ENCODE results near the gene GRM7. TPM values are rescaled to one million over a fixed set of nuclear protein-coding genes. Genes with fewer than 3 reads are reported as not detected.

Gene GRM7
- total and polyA plus RNA-seq, 9 donors = 0.04 to 0.13 (median 0.10) TPM; not detected in 6

DNA sequence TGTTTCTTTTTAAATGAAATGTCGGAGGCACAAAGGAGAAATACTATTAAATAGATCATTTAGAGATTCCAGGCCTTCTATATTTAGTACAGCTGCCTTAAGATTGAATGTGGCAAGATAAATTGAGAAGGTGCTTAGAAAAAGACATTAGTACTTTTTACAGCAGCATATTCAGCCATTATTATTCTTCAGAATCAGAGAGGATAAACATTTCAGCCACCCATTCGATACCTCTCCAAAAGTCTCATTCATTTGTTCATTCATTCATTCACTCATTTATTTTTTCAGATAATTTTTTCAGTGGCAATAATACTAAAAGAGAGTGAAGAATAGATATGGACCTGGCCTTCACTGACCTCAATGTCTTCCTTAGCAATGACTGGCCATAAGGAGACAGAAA is 347.0 kb downstream of the GRM7 start:
- Histone ChIP-seq H3K27me3 (ENCODE audit: control insufficient read depth, insufficient read depth, low read length) (no peaks in the 10 kb centered on the region), H3K9me3 (replicated peaks; ENCODE audit: control insufficient read depth, low read depth, low read length) (no peaks in the 10 kb centered on the region), H3K36me3 (ENCODE audit: control insufficient read depth, insufficient read depth, low read length) (no peaks in the 10 kb centered on the region), H3K4me1 (ENCODE audit: control insufficient read depth, insufficient read depth, low read length) (no peaks in the 10 kb centered on the region), H3K4me3 (ENCODE audit: low read length) (no peak overlapping the region), H3K27ac (ENCODE audit: low read length) (no peak overlapping the region)
- DNase-seq = no peak
- WGBS (ENCODE audit: insufficient coverage) = no CpG with 5 or more reads among the region's 2 CpGs

DNA sequence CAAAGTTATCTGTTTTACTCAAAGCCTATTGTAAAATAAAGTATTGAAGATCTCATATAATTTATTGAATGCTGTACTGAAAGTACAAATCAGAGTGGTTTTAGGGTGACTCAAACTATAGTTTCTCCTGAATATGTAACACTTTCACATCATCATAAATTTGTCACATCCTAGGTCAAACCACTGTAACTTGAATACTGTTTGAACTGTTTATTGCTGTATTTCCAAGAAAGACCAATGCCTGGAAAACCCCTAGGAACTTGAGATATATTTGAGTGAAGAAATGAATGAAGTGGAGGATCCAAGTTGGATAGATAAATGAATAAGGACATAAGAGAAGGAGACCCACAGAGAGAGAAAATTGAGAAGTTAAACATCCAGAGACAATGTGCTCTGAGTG is 348.2 kb downstream of the GRM7 start:
- Histone ChIP-seq H3K27ac (ENCODE audit: low read length) (no peak overlapping the region), H3K4me1 (ENCODE audit: control insufficient read depth, insufficient read depth, low read length) (no peaks in the 10 kb centered on the region), H3K4me3 (ENCODE audit: low read length) (no peak overlapping the region), H3K36me3 (ENCODE audit: control insufficient read depth, insufficient read depth, low read length) (no peaks in the 10 kb centered on the region), H3K9me3 (replicated peaks; ENCODE audit: control insufficient read depth, low read depth, low read length) (no peaks in the 10 kb centered on the region), H3K27me3 (ENCODE audit: control insufficient read depth, insufficient read depth, low read length) (no peaks in the 10 kb centered on the region)
- no peak for DNase-seq

DNA sequence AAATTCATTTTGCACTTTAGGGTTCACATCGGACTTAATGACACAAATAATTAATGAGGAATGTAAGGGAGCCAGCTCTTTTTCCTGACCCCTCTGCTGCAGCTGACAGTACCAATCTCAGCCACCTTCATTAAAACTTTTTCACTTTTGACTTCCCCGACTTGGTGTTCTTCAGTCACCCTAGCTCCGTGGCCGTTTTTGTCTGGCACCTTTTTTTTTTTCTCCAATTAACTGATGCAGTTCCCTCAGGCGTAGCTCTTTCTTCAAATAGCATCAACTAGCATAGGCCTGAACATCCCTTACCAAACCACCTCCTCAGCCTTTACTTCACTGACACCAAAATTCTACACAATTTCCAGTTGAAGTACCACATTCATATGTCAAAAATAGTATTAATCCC is 350.8 kb downstream of the GRM7 start:
- Histone ChIP-seq H3K36me3 (ENCODE audit: control insufficient read depth, insufficient read depth, low read length) (no peaks in the 10 kb centered on the region), H3K27me3 (ENCODE audit: control insufficient read depth, insufficient read depth, low read length) (no peaks in the 10 kb centered on the region), H3K9me3 (replicated peaks; ENCODE audit: control insufficient read depth, low read depth, low read length) (no peaks in the 10 kb centered on the region), H3K27ac (ENCODE audit: low read length) (no peak overlapping the region), H3K4me3 (ENCODE audit: low read length) (no peak overlapping the region), H3K4me1 (ENCODE audit: control insufficient read depth, insufficient read depth, low read length) (no peaks in the 10 kb centered on the region)
- DNase-seq = no peak
- WGBS (ENCODE audit: insufficient coverage) = 32% methylated on average over 4 of the region's 5 CpGs

DNA sequence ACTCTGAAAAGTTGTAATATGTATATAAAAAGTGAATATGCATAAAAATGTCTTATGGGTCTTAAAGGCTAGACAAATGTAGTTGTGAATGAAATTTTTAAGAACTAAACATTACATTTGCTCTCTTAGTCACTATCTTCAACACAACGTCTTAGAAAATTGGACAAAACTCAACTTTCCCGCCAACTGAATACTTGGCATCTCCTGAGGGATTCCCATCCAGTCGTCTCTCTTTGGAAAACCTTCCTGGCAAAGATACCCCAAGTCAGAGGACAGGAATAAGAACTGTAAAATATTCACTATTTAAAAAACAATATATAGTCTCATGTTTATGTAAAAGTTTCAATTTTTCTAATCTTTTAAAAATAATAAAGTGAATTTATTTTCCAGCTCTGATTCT is 354.8 kb downstream of the GRM7 start:
- DNase-seq = no peak
- Histone ChIP-seq H3K36me3 (ENCODE audit: control insufficient read depth, insufficient read depth, low read length) (no peaks in the 10 kb centered on the region), H3K4me1 (ENCODE audit: control insufficient read depth, insufficient read depth, low read length) (no peaks in the 10 kb centered on the region), H3K9me3 (replicated peaks; ENCODE audit: control insufficient read depth, low read depth, low read length) (no peaks in the 10 kb centered on the region), H3K4me3 (ENCODE audit: low read length) (no peak overlapping the region), H3K27me3 (ENCODE audit: control insufficient read depth, insufficient read depth, low read length) (no peaks in the 10 kb centered on the region), H3K27ac (ENCODE audit: low read length) (no peak overlapping the region)
- whole genome bisulfite sequencing (ENCODE audit: insufficient coverage) = no CpG with 5 or more reads among the region's 3 CpGs

DNA sequence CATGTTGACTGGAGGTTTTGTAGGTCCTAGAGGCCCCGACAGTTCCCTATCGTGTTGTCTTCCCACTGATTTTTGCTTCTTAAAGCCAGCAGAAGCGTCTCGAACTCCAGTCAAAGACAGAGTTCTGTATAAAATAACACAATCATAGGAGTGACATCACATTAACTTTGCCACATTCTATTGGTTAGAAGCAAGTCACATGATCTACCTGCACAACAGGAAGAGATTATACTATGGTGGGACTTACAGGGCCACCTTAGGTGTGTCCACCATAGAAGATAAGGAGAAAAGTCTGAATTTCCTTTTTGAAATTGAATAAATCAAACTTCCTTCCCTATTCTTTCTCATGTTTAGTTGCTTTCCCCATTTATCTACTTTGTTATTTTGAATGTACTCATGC is 365.5 kb downstream of the GRM7 start:
- H3K27ac ChIP-seq (ENCODE audit: low read length) = no peak overlapping the region
- no peaks in the 10 kb centered on the region for H3K27me3 ChIP-seq (ENCODE audit: control insufficient read depth, insufficient read depth, low read length)
- no peak overlapping the region for H3K4me3 ChIP-seq (ENCODE audit: low read length)
- H3K4me1 ChIP-seq (ENCODE audit: control insufficient read depth, insufficient read depth, low read length) = no peaks in the 10 kb centered on the region
- no peak for DNase-seq
- H3K36me3 ChIP-seq (ENCODE audit: control insufficient read depth, insufficient read depth, low read length) = no peaks in the 10 kb centered on the region
- H3K9me3 ChIP-seq (replicated peaks; ENCODE audit: control insufficient read depth, low read depth, low read length) = no peaks in the 10 kb centered on the region
- WGBS (ENCODE audit: insufficient coverage) = 100% methylated on average over 2 of the region's 4 CpGs

DNA sequence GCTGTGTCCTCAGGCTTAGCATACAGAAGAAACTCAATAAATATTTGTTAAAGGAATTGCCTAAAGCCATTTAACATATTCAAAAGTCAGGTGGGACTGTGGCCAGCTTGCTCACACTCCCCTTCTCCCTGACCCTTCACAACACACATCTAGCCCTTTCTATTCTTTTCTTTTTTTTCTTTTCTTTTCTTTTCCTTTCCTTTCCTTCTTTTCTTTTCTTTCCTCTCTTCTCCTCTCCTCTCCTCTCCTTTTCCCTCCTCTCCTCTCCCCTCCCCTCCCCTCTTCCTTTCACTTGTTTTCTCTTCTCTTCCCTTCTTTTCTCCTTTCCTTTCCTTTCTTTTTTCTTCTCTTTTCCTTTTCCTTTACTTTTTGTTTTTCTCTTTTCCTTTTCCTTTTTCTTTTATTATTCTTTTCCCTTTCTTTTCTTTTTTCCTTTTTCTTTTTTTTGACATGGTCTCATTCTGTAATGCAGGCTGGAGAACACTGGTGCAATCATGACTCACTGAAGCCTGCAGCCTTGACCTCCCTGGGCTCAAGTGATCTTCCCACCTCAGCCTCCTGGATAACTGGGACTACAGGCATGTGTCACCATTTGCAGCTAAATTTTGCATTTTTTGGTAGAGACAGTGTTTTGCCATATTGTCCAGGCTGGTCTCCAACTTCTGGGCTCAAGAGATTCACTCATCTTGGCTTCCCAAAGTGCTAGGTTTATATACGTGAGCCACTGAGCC is 377.8 kb downstream of the GRM7 start:
- Histone ChIP-seq H3K4me3 (ENCODE audit: low read length) (no peak overlapping the region), H3K36me3 (ENCODE audit: control insufficient read depth, insufficient read depth, low read length) (no peaks in the 10 kb centered on the region), H3K4me1 (ENCODE audit: control insufficient read depth, insufficient read depth, low read length) (no peaks in the 10 kb centered on the region), H3K27me3 (ENCODE audit: control insufficient read depth, insufficient read depth, low read length) (no peaks in the 10 kb centered on the region), H3K9me3 (replicated peaks; ENCODE audit: control insufficient read depth, low read depth, low read length) (no peaks in the 10 kb centered on the region), H3K27ac (ENCODE audit: low read length) (no peak overlapping the region)
- WGBS (ENCODE audit: insufficient coverage) = no CpG with 5 or more reads among the region's 1 CpG
- DNase-seq = no peak

DNA sequence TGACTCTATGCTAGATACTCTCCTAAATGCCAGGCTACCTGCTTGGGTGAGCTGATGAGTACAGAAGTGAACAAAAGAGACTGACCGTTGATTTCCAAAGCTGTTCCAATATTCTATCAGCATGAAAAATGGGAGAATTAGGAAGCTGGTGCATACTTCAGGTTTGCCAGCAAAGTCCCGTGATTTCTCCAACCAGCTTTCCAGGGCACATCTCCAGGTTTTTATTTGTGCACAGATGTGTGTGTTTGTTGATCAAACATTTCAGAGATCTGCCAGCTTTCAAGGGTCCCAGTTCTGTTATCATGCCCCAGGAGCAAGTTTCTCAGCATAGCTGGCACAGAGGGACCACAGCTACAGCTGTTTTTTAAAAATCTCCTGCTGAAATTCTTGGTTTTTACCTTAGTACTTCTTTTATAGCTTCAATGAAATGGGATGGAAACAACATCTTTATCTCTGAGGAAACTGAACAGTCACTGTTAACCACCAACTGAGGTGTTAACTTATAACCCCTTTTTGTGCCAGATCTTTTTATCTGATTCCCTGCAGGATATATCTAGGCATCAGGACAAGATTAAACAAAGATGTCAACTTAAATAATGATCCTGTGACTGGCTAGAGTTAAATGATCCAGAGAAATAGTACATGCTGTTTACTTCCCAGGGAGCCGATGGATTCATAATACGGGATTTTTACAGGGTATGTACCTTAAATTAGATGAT is 380.8 kb downstream of the GRM7 start:
- Histone ChIP-seq H3K36me3 (ENCODE audit: control insufficient read depth, insufficient read depth, low read length) (no peaks in the 10 kb centered on the region), H3K27me3 (ENCODE audit: control insufficient read depth, insufficient read depth, low read length) (no peaks in the 10 kb centered on the region), H3K4me1 (ENCODE audit: control insufficient read depth, insufficient read depth, low read length) (no peaks in the 10 kb centered on the region), H3K9me3 (replicated peaks; ENCODE audit: control insufficient read depth, low read depth, low read length) (no peaks in the 10 kb centered on the region), H3K4me3 (ENCODE audit: low read length) (no peak overlapping the region), H3K27ac (ENCODE audit: low read length) (no peak overlapping the region)
- no peak for DNase-seq
- 94% methylated on average over 3 of the region's 4 CpGs for WGBS (ENCODE audit: insufficient coverage)

DNA sequence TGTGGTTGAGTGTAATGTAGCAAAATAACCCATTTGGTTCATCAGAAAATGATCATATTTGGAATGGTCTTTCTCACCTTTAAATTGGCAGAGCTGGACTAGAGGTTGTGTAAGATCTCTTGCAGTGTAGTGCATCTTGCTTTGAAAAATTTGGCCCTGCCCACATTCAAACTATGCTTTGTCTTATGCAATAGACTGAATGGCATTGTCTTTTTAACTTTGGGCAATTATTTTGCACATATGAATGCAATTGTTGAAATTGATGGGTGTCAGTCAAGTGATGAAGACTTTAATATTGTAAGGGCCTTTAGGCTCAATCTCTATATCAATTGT is 381.4 kb downstream of the GRM7 start:
- Histone ChIP-seq H3K9me3 (replicated peaks; ENCODE audit: control insufficient read depth, low read depth, low read length) (no peaks in the 10 kb centered on the region), H3K27me3 (ENCODE audit: control insufficient read depth, insufficient read depth, low read length) (no peaks in the 10 kb centered on the region), H3K4me3 (ENCODE audit: low read length) (no peak overlapping the region), H3K36me3 (ENCODE audit: control insufficient read depth, insufficient read depth, low read length) (no peaks in the 10 kb centered on the region), H3K27ac (ENCODE audit: low read length) (no peak overlapping the region), H3K4me1 (ENCODE audit: control insufficient read depth, insufficient read depth, low read length) (no peaks in the 10 kb centered on the region)
- no peak for DNase-seq

DNA sequence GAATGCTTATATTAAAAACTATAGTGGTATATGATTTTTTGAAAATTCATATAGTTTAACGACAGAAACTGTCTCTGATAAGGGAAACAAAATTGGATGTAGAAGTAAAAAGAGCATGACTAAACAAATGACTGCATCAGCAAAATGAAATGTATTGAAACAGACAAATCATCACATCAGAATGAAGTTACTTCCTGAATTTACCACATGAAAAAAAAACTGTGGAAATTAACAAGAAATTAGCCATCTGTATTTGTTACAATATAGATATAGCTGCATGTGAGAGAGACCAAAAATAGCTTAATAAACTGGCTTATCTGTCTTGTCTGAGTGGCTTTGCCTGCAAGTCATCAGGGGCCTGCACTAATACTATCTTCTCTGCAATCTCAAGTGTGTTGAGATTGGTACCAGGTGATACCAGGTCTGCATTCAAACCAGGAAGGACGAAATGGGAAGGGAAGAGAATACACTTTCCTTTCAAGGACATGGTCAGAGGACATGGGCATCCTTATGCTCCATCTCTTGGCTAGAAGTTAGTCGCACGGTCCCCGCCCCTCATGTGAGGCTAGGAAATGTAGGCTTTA is 388.7 kb downstream of the GRM7 start:
- H3K36me3 ChIP-seq (ENCODE audit: control insufficient read depth, insufficient read depth, low read length) = no peaks in the 10 kb centered on the region
- H3K4me1 ChIP-seq (ENCODE audit: control insufficient read depth, insufficient read depth, low read length) = no peaks in the 10 kb centered on the region
- H3K4me3 ChIP-seq (ENCODE audit: low read length) = no peak overlapping the region
- no peaks in the 10 kb centered on the region for H3K9me3 ChIP-seq (replicated peaks; ENCODE audit: control insufficient read depth, low read depth, low read length)
- no peaks in the 10 kb centered on the region for H3K27me3 ChIP-seq (ENCODE audit: control insufficient read depth, insufficient read depth, low read length)
- H3K27ac ChIP-seq (ENCODE audit: low read length) = no peak overlapping the region
- DNase-seq = no peak
- 88% methylated on average over 1 of the region's 5 CpGs for WGBS (ENCODE audit: insufficient coverage)

DNA sequence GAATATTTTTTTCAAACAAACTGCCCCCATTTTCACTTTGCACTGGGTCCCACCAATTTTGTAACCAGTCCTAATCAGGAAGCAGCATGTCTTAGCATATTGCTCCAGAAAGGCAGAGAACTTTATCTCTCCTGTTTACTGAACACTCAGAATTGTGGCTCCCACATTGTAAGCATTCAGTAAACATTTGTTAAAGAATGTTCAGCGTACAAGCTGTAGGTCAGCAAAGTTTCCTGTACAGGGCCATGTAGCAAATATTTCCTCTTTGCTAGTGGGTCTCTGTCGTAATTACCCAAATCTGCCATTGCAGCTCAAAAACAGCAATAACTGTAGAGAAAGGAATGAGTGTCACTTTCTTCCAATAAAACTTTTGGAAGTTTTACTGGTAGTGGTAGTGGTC is 393.3 kb downstream of the GRM7 start:
- Histone ChIP-seq H3K4me1 (ENCODE audit: control insufficient read depth, insufficient read depth, low read length) (no peaks in the 10 kb centered on the region), H3K36me3 (ENCODE audit: control insufficient read depth, insufficient read depth, low read length) (no peaks in the 10 kb centered on the region), H3K9me3 (replicated peaks; ENCODE audit: control insufficient read depth, low read depth, low read length) (no peaks in the 10 kb centered on the region), H3K4me3 (ENCODE audit: low read length) (no peak overlapping the region), H3K27ac (ENCODE audit: low read length) (no peak overlapping the region), H3K27me3 (ENCODE audit: control insufficient read depth, insufficient read depth, low read length) (no peaks in the 10 kb centered on the region)
- DNase-seq = no peak
- 60% methylated on average over 1 of the region's 2 CpGs for WGBS (ENCODE audit: insufficient coverage)
